MCF 10A (cell line): ENCODE measurements around the gene TPRN. TPM values are rescaled to one million over a fixed set of nuclear protein-coding genes. Genes with fewer than 3 reads are reported as not detected.

Experiments
- BruUV-seq: library from RNA; stranded (reverse); fragments of 400-500 nt; replicated peaks from 2 replicates; lab custom pipeline; 2021; lab: Mats Ljungman, UMichigan
- CTCF ChIA-PET: fragments of 300-600 bp; sonication (Branson Sonifier 250); formaldehyde crosslinking; extraction: SDS; loops from one replicate; lab custom pipeline; 2021; ENCODE audit warnings: antibody characterized with exemption, inconsistent platforms; lab: Yijun Ruan, JAX
- POLR2A ChIA-PET: fragments of 300-600, 350-650 bp; sonication (Branson Sonifier 250); formaldehyde crosslinking; extraction: SDS; loops from one replicate; lab custom pipeline; 2020; ENCODE audit warnings: antibody characterized with exemption, inconsistent platforms; lab: Yijun Ruan, JAX
- DNase-seq: peaks from one replicate; pipeline ENCODE4 v3.0.0-alpha.2; 2018; ENCODE audit not compliant: unreplicated experiment
- H3K27ac Mint-ChIP-seq: one replicate; pipeline ENCODE4 v1.8.0; 2022; ENCODE audit warnings: mild to moderate bottlenecking, low read depth, mixed read lengths; ENCODE audit not compliant: unreplicated experiment
- H3K27me3 Mint-ChIP-seq: one replicate; pipeline ENCODE4 v1.8.0; 2022; ENCODE audit warnings: mixed read lengths; ENCODE audit not compliant: insufficient read depth, unreplicated experiment
- H3K36me3 Mint-ChIP-seq: one replicate; pipeline ENCODE4 v1.8.0; 2022; ENCODE audit warnings: mild to moderate bottlenecking, moderate library complexity, mixed read lengths; ENCODE audit not compliant: insufficient read depth, unreplicated experiment
- H3K4me1 Mint-ChIP-seq: one replicate; pipeline ENCODE4 v1.8.0; 2022; ENCODE audit warnings: mixed read lengths; ENCODE audit not compliant: insufficient read depth, unreplicated experiment
- H3K4me3 Mint-ChIP-seq: one replicate; pipeline ENCODE4 v1.8.0; 2022; ENCODE audit warnings: mild to moderate bottlenecking, moderate library complexity, mixed read lengths; ENCODE audit not compliant: unreplicated experiment
- H3K9me3 Mint-ChIP-seq: one replicate; pipeline ENCODE4 v1.8.0; 2022; ENCODE audit warnings: mixed read lengths; ENCODE audit not compliant: unreplicated experiment
- CTCF ChIP-seq: fragments of 200-600 bp; IDR thresholded peaks from one replicate; pipeline ENCODE4 v1.8.0; 2022; ENCODE audit warnings: antibody characterized with exemption, mild to moderate bottlenecking; ENCODE audit not compliant: unreplicated experiment
- intact Hi-C: fragments of 100-400 bp; cut with micrococcal nuclease; formaldehyde crosslinking; loops from 2 replicates; pipeline ENCODE4 v1.14.1; 2022
- total RNA-seq: library from RNA; stranded (reverse); gene quantifications from 2 replicates; pipeline ENCODE4 v1.2.3, GENCODE V29; 2022

The TPRN gene
- total RNA-seq, 1 experiment from 2014 or later: 13.4 TPM

DNA sequence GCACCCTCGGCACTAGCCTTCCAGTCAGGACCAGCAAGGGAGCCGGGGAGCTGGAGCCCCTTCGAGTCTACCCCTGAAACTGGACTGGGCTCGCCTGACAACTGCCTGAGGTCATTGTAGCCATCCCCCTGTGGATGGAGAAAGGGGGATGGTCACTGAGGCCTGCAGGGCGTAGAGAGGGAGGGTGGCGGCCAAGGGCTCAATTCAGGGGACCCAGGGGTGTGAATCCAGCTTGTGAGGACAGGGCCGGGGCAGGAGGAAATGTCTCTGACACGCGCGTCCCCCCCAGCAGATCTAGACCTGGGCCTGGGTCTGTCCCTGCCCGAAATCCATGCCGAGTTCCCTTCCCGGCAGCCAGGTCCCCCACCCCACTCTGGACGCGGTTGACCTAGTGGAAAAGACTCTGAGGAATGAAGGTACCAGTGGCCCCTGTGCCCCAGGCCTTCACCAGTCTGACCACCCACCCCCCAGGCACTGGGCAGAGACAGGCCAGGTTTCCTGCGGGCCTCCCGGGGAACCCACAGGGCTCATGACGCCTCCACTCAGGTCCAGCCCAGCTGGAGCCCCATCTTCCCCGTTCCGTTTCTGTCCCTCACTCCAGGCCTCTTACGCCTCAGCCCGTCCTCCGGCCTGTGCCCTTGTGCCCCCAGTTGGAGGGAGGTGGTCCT is 31.0 kb upstream of the TPRN start:
- Mint-ChIP-seq H3K4me1 (peaks cover 11% of the 10 kb centered on the region), H3K9me3 (no peaks in the 10 kb centered on the region), H3K27me3 (no peaks in the 10 kb centered on the region), H3K36me3 (peaks cover 7% of the 10 kb centered on the region), H3K4me3 (no peak overlapping the region), H3K27ac (no peak overlapping the region)
- no TSS peak for BruUV-seq
- TF ChIP-seq CTCF: no peak
- intact Hi-C loops: no loop called here
- ChIA-PET POLR2A (interaction anchor here (0.8 kb wide), 1 partner anchor 9 kb away, joined by 3 read pairs; the partner anchor contains the start of gene TUBB4B), CTCF (no interaction called here)
- no peak for DNase-seq

GRCh38 chr9:137230705-137231371 is 30.3 kb upstream of the TPRN start, which contains the start of gene SLC34A3:
TSS of gene SLC34A3 (plus strand) at chr9:137230901. CDS start at chr9:137231703, 802 bp downstream.
- Mint-ChIP-seq H3K4me3 (no peak within 1 kb of the TSS), H3K9me3 (no peaks in the 10 kb centered on the region), H3K27ac (no peak within 1 kb of the TSS), H3K36me3 (peaks cover 7% of the 10 kb centered on the region), H3K4me1 (peaks cover 15% of the 10 kb centered on the region), H3K27me3 (no peaks in the 10 kb centered on the region)
- no TSS peak for BruUV-seq
- DNase-seq: no peak
- ChIA-PET CTCF (interaction anchor here (0.7 kb wide), 1 partner anchor 67 kb away, joined by 3 read pairs; no protein-coding TSS in a partner anchor), POLR2A (interaction anchor here (0.8 kb wide), 1 partner anchor 10 kb away, joined by 3 read pairs; the partner anchor contains the start of gene TUBB4B)
- intact Hi-C loops: no loop called here
- TF ChIP-seq CTCF: no peak

DNA sequence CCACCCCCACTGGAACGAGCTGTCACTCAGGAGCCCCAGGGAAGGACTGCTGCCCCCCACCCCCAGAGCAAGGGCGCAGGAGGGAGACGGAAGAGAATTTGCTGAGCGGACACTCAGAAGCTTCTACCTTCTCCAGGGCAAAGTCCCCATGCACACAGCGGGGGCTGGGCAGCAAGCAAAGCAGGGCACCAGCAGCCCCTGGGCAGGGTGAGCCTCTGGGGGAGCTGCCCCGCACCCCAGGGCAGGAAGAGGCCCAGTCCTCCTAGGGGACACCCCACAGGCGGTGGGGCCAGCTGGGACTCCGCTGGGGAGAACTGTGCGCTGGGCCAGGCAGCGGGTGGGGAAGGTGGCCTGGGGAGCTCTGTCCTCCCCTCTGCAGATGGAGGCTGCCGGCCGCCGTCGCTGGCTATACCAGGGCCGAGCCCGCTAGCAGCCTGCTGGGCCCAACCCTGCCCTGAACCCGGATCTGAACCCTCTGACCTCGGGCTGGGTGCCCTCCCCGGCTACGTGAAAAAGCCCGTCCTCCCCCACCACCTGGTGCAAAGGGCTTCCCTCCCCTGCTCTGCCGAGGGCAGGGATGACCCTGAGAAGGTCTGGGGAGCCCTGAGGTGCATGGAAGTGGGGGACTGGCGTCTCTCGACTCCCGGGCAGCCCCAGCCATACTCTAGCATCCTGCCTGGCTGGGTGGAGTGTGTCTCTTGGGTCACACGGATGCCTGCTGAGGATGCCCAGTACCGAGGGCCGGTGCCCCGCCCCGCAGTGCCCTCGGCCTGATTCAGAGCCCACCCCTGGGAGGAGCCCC is 29.6 kb upstream of the TPRN start:
- POLR2A ChIA-PET: interaction anchor here (1.0 kb wide), 1 partner anchor 42 kb away, joined by 3 read pairs; no protein-coding TSS in a partner anchor
- no peak for TF ChIP-seq CTCF

More for the DNA sequence above, 29.6 kb upstream of the TPRN start:
- Mint-ChIP-seq H3K4me3 (no peak overlapping the region), H3K9me3 (no peaks in the 10 kb centered on the region), H3K36me3 (peaks cover 4% of the 10 kb centered on the region), H3K27ac (no peak overlapping the region), H3K4me1 (peaks cover 15% of the 10 kb centered on the region), H3K27me3 (no peaks in the 10 kb centered on the region)
- intact Hi-C loops: loop anchor here (10.0 kb wide), 2 partner anchors 55 to 185 kb away; partner anchors contain the start of genes LRRC26, NPDC1 and TMEM210
- no peak for DNase-seq
- CTCF ChIA-PET: interaction anchor here (0.6 to 0.7 kb wide), 3 partner anchors 67 to 471 kb away, joined by 3 to 6 read pairs (median 3); no protein-coding TSS in a partner anchor
- no TSS peak for BruUV-seq
